HuH-7 (cell line): ENCODE measurements around the gene FYCO1.

Experiments used
- DNase-seq: peaks from one replicate; pipeline ENCODE4 v3.0.0; 2011; ENCODE audit warnings: low spot score

Gene FYCO1

GRCh38 chr3:45964139-45964538 is 31.5 kb downstream of the FYCO1 start:
- no peak for DNase-seq

- no peak for DNase-seq
These were observed 33.6 kb downstream of the FYCO1 start for GRCh38 chr3:45962033-45962432.

- no peak for DNase-seq
These were observed 35.3 kb downstream of the FYCO1 start for GRCh38 chr3:45960289-45960688.

DNA sequence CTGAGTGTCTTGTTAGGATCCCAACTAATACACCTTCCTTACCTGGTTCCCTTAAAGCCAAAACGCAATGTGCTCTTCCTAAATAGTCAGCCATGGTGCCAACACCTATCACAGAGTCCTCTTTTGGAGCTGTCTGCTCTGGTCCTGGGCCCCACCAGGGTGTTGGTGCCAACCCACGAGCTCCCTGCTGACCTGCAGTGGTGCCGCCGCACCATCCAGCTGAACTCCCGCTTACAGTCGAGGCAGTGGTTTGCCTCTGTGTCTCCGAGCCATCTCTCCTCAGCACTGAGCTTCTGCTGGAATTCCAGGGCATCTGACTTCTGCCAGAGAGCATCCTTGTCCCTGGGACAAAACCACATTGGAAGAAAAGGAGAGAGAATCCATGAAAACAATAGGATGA is 36.4 kb downstream of the FYCO1 start:
- no peak for DNase-seq

DNA sequence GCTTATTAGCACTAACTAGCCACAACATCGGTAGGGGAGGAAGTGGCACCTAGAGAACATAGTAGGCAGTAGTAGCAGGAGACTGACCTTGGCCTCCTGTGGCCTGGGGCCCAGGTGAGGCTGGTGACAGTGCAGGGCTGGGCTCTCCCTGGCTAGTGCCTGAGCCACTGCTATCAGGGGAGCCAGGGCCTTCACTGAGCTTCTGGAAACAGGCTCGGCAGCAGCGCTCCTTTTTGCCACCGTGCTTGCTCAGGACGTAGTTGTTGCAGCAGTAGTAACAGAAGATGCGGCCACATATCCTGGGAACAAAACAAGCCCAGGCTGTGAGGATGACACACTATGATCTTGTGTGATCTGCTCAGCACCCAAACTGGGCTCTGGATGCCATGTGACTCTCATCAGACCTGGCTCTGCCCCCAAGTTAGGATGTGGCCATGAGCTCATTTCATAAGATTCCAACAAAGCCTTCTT is 37.3 kb downstream of the FYCO1 start:
- no peak for DNase-seq

GRCh38 chr3:45957586-45957985 is 38.0 kb downstream of the FYCO1 start:
- DNase-seq, result no peak

GRCh38 chr3:45955706-45956105 is 39.9 kb downstream of the FYCO1 start:
- no peak for DNase-seq

DNA sequence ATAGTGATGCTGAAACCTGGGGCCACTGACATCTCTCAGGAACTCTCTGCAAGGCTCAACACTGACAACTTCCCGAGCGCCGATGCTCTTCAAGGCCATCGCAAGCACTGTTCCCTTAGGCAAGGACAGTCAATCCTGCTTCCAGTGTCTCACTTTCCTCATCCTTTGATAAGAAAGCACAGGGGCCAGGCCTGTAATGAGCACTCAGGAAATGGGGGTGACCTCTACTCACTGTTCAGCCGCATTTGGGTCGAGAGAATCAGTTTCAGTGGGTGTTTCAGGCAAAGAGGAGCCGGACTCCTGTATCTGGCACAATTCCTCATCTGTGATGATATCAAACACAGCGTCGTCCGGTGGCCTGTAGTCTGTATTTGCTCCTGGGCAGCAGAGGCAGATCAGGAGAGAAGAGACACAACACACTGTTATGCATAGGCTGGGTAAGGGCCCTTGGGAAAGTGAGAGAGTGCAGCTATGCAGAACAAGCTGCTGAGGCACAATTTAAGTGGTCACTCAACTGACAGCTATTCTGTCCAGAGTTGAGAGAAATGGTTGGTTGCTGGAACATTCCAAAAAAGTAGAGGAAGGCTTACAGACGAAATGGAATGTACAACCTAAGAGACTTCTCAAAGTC is 40.5 kb downstream of the FYCO1 start:
- DNase-seq, result no peak

DNA sequence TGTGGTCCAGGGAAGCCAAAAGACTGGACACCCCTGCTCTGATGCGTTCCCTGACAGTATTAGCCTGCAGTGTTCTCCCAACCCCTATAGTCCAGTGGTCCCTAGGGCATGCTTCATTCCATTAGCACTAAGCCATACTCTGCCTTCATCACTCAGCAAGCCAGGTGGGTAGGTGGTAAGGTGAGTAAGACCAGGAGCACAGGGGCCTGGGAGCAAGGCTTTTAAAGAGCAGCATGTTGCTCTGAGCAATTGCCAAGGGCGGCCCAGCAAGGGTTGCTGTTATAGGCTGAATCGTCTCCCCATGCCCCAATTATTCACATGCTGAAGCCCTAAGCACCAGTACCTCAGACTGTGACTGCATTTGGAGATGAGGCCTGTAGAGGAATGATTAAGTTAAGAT is 41.3 kb downstream of the FYCO1 start:
- no peak for DNase-seq

- peak; percentile 32 for DNase-seq
These were observed 42.1 kb downstream of the FYCO1 start for GRCh38 chr3:45953536-45953935.

- DNase-seq, result no peak
These were observed 43.2 kb downstream of the FYCO1 start for GRCh38 chr3:45952456-45952855.

DNA sequence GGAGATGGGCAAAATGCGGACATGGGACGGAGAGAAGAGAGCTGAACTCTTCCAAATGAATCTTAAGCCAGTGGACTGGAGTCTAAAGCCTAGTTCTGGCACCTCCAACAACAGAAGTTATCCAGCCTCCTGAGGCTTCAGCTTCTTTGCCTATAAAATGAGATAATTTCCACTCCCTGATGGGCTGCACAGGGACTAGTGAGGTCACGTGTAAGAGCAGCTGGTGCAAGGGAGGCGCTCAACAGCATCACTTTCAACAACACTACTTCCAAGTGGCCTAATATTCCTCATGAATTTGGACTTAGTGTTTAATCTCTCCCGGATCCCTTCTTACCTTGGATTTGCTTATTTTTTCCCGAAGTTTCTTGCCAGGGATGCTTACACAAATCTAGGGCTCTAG is 43.7 kb downstream of the FYCO1 start:
- no peak for DNase-seq

DNA sequence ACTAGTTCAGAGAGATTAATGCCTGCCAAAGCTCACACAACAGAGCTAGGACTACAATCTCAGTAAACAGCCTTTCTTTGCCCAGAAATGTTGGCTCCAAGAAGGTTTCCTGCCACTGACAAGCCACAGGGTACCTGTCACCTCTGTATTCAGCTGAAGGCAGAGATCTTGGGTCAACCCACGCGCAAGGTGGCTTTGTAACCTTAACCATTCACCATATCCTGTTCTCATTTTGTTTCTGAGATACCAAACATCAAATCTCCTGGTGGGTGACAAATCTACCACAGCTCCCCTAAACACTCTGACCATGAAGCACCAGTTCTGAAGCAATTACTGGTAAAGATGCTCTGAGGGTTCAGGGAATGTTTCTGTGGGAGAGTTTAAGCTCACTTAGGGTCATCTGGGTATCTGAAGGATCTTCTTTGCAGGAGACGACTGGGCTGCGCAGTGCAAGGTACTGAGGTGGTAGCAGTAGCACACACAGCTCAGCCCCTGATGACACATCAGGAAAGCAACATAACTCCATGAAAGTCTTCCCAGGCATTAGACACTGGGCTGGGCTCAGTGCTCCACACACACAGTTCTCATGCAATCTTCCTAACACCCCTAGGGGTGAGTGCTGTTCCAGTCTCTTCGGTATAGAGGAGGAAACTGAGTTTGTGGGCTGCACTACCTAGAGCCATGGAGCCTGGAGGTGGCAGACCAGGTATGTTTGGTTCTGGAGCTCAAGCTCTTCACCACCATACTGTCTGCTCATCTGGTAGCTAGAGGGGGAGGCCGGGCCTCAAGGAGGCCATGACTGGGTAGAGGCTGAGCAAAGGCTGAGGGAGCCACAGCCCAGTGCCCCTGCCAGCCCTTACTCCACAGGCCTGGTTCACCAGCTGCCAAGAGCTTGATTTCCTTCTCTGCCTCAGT is 44.7 kb downstream of the FYCO1 start:
- no peak for DNase-seq

DNA sequence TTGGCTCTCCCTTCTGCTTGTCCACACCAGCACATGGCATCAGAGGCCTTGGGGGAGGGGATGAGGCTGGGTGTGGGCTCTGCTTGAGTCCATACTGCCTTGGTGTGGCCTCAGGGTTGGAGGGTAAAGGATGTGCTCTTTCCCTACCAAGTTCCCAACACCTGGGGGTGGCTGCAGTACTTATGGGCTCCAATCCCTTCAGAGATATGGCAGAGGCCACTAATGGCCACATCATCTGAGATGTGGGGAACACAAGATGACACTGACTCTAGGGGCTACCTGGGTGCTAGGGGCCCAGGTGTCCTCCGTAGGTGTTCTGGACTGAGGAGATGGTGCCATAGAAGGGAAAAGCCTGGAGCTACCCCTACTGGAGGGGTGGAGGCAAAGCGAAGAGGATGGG is 45.5 kb downstream of the FYCO1 start:
- no peak for DNase-seq

- no peak for DNase-seq
These were observed 46.2 kb downstream of the FYCO1 start for GRCh38 chr3:45949432-45949831.

DNA sequence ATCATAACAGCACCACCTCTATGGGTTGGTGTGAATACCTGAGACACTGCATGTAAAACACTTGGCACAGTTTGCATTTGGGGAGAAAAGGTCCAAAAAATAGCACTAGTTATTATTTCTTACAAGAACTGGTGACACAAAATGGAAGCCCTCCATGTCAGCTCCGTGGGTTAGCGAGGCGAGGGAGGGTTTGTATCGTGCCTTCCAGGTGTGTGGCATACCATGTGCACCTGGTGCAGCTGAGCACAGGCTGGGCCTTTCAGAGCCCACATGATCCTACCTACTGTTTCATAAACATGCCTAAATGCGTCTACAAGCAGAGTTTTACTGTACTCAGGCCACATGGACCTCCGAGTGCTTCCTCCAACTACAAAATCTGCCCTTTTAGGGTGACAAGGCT is 46.7 kb downstream of the FYCO1 start:
- no peak for DNase-seq

DNA sequence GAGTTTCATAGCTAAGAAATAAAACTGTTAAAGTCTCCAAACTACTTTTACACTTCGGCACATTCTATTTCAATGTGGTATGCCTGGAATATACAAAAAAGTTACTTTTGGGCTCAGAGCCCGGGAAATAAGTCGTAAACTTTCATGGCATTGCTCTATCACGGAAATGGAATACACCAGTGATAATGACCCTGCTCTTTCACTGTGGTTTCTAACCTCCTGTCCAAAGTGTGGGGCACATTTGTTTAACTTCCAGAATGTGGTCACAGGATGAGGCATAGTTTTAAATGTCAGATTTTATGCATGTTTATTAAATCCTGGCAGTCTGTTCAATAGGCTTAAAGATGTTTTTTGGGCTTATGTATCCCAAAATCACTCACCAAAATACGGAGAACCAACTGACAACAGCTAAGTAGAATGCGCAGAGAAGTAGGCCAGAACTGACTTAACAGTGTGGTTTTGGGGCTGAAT is 47.3 kb downstream of the FYCO1 start:
- no peak for DNase-seq

- DNase-seq, result no peak
These were observed 48.3 kb downstream of the FYCO1 start for GRCh38 chr3:45947361-45947760.

- no peak for DNase-seq
These were observed 48.7 kb downstream of the FYCO1 start for GRCh38 chr3:45946875-45947274.

DNA sequence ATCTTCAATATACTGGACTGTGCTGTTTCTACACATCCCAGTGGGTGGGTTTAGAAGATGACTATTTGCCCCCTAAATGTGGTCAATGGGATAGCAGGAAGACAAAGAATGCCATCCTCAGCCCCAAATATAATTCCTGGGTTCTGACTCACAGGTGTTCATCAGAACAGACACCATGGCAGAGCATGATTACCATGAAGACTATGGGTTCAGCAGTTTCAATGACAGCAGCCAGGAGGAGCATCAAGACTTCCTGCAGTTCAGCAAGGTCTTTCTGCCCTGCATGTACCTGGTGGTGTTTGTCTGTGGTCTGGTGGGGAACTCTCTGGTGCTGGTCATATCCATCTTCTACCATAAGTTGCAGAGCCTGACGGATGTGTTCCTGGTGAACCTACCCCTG is 49.3 kb downstream of the FYCO1 start:
- no peak for DNase-seq

DNA sequence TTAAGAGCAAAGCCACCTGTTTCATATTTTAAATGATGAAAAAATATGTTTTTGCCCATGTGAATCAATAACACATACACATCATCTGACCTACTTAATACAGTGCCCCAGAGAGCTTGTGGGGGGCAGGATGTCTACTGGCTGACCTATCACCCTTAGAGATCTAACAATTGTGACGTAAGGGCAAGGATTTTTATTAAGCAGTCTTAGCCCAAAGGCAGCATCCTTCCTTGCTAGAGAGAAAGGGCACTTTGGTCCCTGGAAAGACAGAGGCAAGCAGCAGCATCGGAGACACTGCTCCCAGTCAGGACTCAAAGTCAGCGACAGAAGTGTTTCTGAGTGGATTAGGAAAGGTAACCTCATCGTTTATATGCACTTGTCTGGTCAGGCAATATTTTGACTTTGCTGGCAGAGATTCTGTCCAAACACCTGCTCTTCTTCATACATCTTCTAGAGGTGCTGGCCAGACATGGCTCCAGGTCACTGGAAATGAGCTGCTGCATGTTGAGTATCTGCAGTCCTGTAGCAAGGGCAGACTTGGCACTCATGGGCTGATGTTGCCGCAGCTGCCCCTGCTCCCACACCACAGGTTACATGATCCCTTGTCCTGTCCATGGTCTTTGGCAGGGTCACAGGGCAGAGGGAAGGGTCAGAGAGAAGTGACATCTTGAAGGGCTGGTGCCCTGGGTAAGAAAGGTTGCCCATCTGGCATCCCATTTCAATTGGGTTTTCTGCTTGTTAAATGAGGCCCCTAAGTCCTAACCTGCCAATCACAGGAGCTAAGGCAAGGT is 50.6 kb downstream of the FYCO1 start:
- DNase-seq, result no peak

DNA sequence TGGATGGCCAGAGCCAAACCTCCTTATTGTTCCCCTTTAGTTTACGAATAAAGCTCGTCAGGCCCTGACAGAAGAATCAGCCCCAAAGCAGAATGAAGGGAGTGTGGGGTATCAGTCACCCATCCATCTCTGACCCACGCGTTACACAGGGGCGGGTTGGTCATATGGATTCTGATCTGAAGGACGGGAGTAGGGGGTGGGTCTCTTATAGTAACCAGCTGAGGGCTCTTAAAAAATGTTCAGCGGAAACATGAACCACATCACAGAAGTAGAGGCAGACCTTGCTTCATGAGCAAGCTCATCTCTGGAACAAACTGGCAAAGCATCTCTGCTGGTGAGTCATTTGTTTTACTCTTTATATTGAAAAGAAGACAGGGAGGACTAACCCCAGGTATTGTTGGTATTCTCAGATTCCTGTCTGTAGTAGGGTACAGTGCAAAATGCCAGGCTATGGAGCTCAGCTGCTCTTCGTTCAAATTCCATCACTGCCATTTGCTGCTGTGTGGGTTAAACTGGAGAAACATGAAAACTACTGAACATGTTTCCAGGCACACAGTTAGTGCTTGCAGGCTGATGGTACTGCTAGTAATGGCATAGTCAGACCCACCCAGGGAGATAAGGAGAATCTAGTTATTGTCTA is 52.3 kb downstream of the FYCO1 start, which contains the start of gene CXCR6:
TSS of gene CXCR6 (plus strand) at position 258 of the 640 bp plus-strand sequence. CDS start 3,018 bp downstream, outside the sequence.
- no peak for DNase-seq
